DMS79 (cell line): ENCODE measurements around the gene SAMD1.
"Not testable (repeated sequence)": the region's sequence is repeated elsewhere in the genome, so short reads cannot be mapped to it uniquely, and the experiment has no call there.

Source experiments
- DNase-seq: peaks from one replicate; lab custom pipeline; 2025; lab: John Stamatoyannopoulos, UW

Gene SAMD1

GRCh38 chr19:14061081-14061749, 29.3 kb downstream of the SAMD1 start:
- DNase-seq, result no peak

DNA sequence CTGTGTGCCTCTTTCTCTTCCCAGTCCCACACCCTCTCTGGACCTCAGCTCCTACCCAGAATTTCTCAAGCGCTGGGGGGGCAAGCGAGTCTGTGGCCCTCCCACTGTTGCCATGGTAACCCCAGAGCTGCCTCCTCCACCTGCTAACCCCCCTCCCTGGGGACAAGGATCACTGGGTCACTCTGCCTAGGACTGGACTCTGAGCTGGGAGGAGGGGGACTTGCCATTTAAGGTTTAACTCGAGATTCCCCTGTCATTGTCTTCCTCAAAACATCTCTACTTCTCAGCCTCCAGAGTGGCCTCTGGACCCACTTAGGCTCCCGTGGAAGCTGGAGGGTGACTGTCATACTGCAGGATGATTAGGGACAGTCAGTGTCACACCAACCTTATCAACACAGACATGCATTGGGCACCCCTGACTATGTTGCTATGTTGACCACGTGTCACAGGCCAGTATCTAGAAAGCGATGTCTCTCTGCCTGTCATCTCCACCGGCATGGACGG, 30.8 kb downstream of the SAMD1 start:
- no peak for DNase-seq

DNA sequence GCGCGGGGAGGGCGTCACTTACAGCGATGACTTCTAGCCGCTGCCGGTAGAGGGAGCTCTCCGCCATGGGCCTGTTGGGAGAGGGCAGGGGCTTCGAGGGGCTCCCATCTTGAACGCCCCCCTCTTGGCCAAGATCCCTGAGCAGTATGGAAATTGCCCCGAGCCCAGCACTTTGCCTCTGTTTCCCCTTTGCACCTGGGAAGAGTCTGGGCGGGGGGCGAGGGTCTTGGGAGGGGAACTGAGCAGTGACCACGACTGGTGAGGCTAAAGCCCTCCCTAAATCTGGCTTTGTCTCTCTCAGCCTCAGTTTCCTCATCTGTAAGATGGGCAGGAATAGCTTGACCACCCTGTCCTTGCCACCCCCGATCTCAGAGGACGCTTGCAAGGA, 31.5 kb downstream of the SAMD1 start:
- no peak for DNase-seq

DNA sequence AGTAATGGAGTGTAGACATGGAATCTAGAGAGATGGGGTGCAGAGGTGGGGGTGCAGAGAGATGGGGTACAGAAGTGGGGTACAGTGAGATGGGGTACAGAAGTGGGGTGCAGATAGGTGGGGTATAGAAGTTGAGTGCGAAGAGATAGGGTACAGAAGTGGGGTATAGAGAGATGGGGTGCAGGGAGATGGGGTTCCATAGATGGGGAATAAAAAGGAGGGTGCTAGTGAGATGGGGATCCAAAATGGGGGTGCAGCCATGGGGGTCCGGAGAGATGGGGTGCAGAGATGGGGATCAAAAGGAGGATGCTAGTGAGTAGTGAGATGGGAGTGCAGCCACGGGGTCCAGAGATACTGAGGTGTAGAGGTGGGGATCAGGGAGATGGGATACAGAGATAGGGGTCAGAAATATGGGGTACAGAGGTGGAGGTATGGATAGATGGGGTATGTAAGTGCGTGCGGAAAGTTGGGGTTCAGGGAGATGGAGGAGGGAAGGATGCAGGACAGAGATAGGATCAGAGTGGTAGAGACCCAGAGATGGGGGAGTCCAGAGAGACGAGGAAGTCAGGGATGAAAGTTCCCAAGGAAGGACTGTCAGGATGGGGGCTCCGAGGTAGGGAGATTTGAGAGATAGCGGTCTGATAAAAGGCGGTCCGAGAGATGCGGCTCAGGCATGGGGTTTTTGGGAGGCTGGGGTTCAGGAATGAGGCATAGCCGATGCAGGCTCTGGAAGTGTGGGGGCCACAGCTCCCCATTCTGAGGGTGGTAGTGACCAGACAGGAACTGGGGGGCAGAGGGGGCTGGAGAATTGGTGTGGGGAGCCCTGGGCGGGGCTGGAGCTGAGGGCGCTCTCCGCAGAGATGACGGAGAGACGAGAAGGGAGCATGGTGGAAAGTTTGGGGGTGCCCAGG, 32.1 kb downstream of the SAMD1 start:
- DNase-seq, result no peak

DNA sequence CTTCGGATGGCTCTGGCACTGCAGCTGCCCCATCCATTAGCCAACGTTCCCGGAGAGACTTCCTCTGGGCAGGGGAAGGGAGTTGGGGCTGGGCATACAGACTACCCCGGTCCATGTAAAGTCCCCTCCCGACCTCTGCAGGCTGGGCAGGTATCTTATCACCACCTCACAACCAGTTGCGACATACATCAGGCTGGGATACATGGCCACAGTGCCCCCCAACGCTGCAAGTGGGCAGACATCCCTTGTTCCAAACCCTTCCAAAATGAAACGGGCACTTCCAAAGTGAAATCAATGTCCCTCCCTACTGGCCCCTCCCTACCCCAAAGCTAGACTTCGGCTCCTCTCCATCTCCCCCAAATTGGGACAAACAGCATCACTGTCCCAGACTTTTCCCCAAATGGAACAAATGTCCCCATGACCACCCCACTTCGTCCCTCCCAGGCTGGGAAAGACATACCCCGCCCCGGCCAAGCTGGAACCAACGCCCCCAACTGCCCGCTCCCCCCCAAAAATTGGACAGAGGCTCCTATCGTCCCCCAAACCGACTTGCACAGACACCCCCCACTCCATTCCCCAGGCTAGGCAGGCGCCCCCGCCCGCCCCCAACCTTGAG, 33.7 kb downstream of the SAMD1 start:
- DNase-seq, result no peak

GRCh38 chr19:14056069-14056666, 34.4 kb downstream of the SAMD1 start:
- no peak for DNase-seq

DNA sequence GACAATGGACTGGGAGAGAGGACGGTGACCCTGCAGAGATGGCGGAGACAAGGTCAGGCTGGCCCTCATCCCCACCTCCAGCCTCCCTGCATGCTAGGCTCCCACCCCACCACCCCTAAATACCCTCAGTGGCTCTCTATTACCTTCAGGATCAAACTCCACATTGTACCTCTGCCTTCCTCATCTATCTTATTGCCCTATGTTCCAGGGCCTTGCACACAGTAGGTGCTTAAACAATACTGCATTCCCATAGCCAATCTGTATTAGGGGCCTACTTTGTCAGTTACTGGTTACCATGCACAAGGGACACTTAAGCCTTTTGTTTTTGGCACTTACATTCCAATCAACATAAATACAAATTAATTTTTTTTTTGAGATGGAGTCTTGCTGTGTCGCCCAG, 35.2 kb downstream of the SAMD1 start:
- DNase-seq, result no peak

DNA sequence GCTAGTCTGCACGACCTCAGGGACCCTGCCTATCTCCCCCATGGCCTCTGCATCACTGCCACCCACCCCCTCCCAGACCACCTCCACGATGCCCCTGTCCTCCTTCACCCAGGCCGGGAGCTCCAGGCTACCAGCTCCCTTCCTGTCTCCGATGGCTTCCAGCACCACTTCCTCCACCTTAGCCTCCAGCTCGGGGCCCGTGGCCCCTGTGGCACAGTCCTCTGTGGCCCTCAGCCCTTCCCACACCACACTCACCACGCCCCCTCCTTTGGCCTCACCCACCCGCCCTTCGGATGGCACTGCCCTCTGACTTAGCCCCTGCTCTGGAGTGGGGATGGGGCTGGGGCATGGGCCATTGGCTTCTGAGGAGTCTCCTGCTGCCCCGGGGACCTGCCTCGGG, 35.8 kb downstream of the SAMD1 start:
- no peak for DNase-seq

GRCh38 chr19:14054099-14054498, 36.5 kb downstream of the SAMD1 start:
- DNase-seq, result no peak

DNA sequence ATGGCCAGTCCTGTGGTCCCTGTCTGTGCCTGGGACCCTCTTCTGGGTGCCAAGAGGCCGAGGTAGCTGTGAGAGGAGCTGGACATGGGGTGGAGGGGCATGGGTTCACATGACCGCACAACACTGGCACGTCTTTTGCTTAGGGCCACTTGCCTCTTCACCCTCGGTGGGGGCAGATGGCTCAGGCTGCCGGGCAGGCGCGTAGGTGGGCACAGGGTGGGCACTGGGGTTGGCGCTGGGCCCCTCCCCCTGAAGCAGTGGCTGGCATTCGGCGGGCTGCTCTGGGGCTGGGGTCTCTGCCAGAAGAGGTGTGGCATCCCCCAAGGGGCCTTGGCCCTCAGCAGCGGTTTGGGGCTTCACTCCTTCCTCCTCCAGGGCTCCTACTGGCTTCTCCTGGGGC, 37.1 kb downstream of the SAMD1 start:
- DNase-seq, result no peak

- DNase-seq, result no peak
Measured at GRCh38 chr19:14053032-14053431, 37.5 kb downstream of the SAMD1 start.

GRCh38 chr19:14052470-14052869, 38.1 kb downstream of the SAMD1 start:
- DNase-seq, result no peak

GRCh38 chr19:14051980-14052379, 38.6 kb downstream of the SAMD1 start:
- no peak for DNase-seq

- not testable (repeated sequence) for DNase-seq
Measured at GRCh38 chr19:14050961-14051360, 39.6 kb downstream of the SAMD1 start.

DNA sequence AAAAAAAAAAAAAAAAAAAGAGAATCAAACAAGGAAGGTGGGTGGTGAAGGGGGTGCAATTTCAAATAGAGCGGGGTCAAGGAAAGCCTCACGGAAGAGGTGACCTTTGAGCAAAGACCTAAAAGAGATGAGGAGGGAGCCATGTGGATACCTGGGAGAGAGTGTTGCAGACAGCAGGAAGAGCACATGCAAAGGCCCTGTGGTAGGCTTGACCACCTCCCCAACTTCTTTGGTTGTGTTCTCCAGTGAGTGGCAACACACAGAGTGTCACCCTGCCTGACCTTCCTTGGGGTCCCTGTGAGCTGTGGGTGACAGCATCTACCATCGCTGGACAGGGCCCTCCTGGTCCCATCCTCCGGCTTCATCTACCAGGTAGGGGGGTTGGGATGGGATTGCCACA, 40.0 kb downstream of the SAMD1 start:
- no peak for DNase-seq

GRCh38 chr19:14048443-14049153, 42.0 kb downstream of the SAMD1 start:
- DNase-seq, result no peak

GRCh38 chr19:14047866-14048265, 42.7 kb downstream of the SAMD1 start:
- DNase-seq, result not testable (repeated sequence)

GRCh38 chr19:14042659-14043608, 47.6 kb downstream of the SAMD1 start:
- not testable (repeated sequence) for DNase-seq

DNA sequence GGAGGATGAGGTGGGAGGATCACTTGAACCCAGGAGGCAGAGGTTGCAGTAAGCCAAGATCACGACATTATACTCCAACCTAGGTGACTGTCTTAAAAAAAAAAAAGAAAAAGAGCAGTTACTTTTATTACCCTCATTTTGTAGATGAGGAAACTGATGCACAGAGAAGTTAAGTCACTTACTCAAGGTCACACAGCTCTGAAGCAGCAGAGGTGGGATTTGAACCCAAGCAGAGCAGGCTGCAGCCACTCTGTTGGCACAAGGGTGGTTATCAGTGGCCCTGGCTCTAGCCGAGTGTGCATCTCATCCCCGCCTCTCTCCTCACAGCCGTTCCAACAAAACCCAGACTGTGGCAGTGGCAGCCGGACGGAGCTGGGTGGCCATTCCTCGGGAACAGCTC, 51.4 kb downstream of the SAMD1 start:
- DNase-seq, result no peak
